ENCODE results near the gene PMF1.

The PMF1 gene

GRCh38 chr1:156268336-156268735 lies 55.5 kb downstream of the PMF1 start:
- DNase-seq (ENCODE audit: low spot score): no peak

GRCh38 chr1:156270314-156270713 lies 57.5 kb downstream of the PMF1 start:
- DNase-seq (ENCODE audit: low spot score): no peak

GRCh38 chr1:156276532-156276931 lies 63.7 kb downstream of the PMF1 start:
- no peak for DNase-seq (ENCODE audit: low spot score)

- no peak for DNase-seq (ENCODE audit: low spot score)
Measured at GRCh38 chr1:156276966-156277381, 64.2 kb downstream of the PMF1 start.

- DNase-seq (ENCODE audit: low spot score): no peak
Measured at GRCh38 chr1:156279837-156280236, 67.0 kb downstream of the PMF1 start.

GRCh38 chr1:156281281-156281680 lies 68.5 kb downstream of the PMF1 start:
- no peak for DNase-seq (ENCODE audit: low spot score)

- no peak for DNase-seq (ENCODE audit: low spot score)
Measured at GRCh38 chr1:156281693-156282478, 69.1 kb downstream of the PMF1 start.

- peak; percentile 96 for DNase-seq (ENCODE audit: low spot score)
Measured at GRCh38 chr1:156282479-156283222, 69.8 kb downstream of the PMF1 start, which contains the start of gene SMG5. Gene SMG5 (minus strand): TSS chr1:156282825. CDS start chr1:156282680, 145 bp downstream.

GRCh38 chr1:156283521-156283920 lies 70.7 kb downstream of the PMF1 start:
- no peak for DNase-seq (ENCODE audit: low spot score)

- DNase-seq (ENCODE audit: low spot score): no peak
Measured at GRCh38 chr1:156284112-156284511, 71.3 kb downstream of the PMF1 start, which contains the start of gene TMEM79. Gene TMEM79 (plus strand): TSS chr1:156284325. CDS start chr1:156285227, 902 bp downstream.

GRCh38 chr1:156284757-156285156 lies 72.0 kb downstream of the PMF1 start:
- no peak for DNase-seq (ENCODE audit: low spot score)

GRCh38 chr1:156285437-156285836 lies 72.6 kb downstream of the PMF1 start:
- no peak for DNase-seq (ENCODE audit: low spot score)

GRCh38 chr1:156286061-156286460 lies 73.3 kb downstream of the PMF1 start:
- no peak for DNase-seq (ENCODE audit: low spot score)
